MM.1S (cell line): Measurements from ENCODE around the gene COL3A1.

Experiments
- DNase-seq: peaks from one replicate; pipeline ENCODE4 v3.0.0-alpha.2; 2015
- H2AFZ ChIP-seq: fragments of 300-600 bp; sonication (generic); 2 replicates; pipeline ENCODE4 v1.6.0; 2016; ENCODE audit warnings: antibody characterized with exemption, low read length
- H3F3A ChIP-seq: fragments of 300-600 bp; sonication (generic); 2 replicates; pipeline ENCODE4 v1.6.1; 2016; ENCODE audit warnings: mild to moderate bottlenecking, antibody characterized with exemption, low read length, moderate library complexity, mixed read lengths; ENCODE audit not compliant: insufficient read depth
- H3K27ac ChIP-seq: fragments of 300-600 bp; sonication (generic); 2 replicates; pipeline ENCODE4 v1.5.1; 2016; ENCODE audit warnings: mild to moderate bottlenecking, low read length
- H3K27me3 ChIP-seq: fragments of 300-600 bp; sonication (generic); replicated peaks from 2 replicates; pipeline ENCODE4 v1.6.0; 2016; ENCODE audit warnings: low read length; ENCODE audit not compliant: insufficient read depth
- H3K36me3 ChIP-seq: fragments of 300-600 bp; sonication (generic); replicated peaks from 2 replicates; pipeline ENCODE4 v1.6.1; 2016; ENCODE audit warnings: mild to moderate bottlenecking, low read length, mixed read lengths; ENCODE audit not compliant: insufficient read depth
- H3K4me1 ChIP-seq: fragments of 300-600 bp; sonication (generic); 2 replicates; pipeline ENCODE4 v1.6.1; 2016; ENCODE audit warnings: low read length, mixed read lengths
- H3K4me2 ChIP-seq: fragments of 300-600 bp; sonication (generic); 2 replicates; pipeline ENCODE4 v1.6.0; 2016; ENCODE audit warnings: low read depth, low read length
- H3K4me3 ChIP-seq: fragments of 300-600 bp; sonication (generic); 2 replicates; pipeline ENCODE4 v1.5.1; 2016; ENCODE audit warnings: low read length, mixed read lengths
- H3K79me2 ChIP-seq: fragments of 300-600 bp; sonication (generic); 2 replicates; pipeline ENCODE4 v1.6.1; 2016; ENCODE audit warnings: mixed run types, low read length, mixed read lengths
- H3K9ac ChIP-seq: fragments of 300-600 bp; sonication (generic); 2 replicates; pipeline ENCODE4 v1.6.1; 2016; ENCODE audit warnings: low read length, mixed read lengths
- H3K9me2 ChIP-seq: fragments of 300-600 bp; sonication (generic); replicated peaks from 2 replicates; pipeline ENCODE4 v1.6.1; 2016; ENCODE audit warnings: mild to moderate bottlenecking, low read length, mixed read lengths; ENCODE audit not compliant: insufficient read depth
- H3K9me3 ChIP-seq: fragments of 300-600 bp; sonication (generic); replicated peaks from 2 replicates; pipeline ENCODE4 v1.6.1; 2016; ENCODE audit warnings: mild to moderate bottlenecking, low read length, mixed read lengths; ENCODE audit not compliant: insufficient read depth
- H4K20me1 ChIP-seq: fragments of 300-600 bp; sonication (generic); 2 replicates; pipeline ENCODE4 v1.6.1; 2016; ENCODE audit warnings: mild to moderate bottlenecking, low read length, moderate library complexity, mixed read lengths; ENCODE audit not compliant: insufficient read depth
- EZH2 ChIP-seq: fragments of 300-600 bp; sonication (generic); optimal IDR thresholded peaks from 2 replicates; pipeline ENCODE3; 2017; ENCODE audit warnings: low read depth, mild to moderate bottlenecking, antibody characterized with exemption, low read length, mixed read lengths
- EZH2phosphoT487 ChIP-seq: fragments of 300-600 bp; sonication (generic); IDR thresholded peaks from 2 replicates; pipeline ENCODE4 v1.6.1; 2018; ENCODE audit warnings: antibody characterized with exemption, low read length
- TF ChIP-seq, protein P1 (sequence below): fragments of 300-600 bp; sonication (generic); IDR thresholded peaks from 2 replicates; pipeline ENCODE4 v1.5.1; 2016; ENCODE audit warnings: antibody characterized with exemption, low read length, mixed read lengths

COL3A1 gene

DNA sequence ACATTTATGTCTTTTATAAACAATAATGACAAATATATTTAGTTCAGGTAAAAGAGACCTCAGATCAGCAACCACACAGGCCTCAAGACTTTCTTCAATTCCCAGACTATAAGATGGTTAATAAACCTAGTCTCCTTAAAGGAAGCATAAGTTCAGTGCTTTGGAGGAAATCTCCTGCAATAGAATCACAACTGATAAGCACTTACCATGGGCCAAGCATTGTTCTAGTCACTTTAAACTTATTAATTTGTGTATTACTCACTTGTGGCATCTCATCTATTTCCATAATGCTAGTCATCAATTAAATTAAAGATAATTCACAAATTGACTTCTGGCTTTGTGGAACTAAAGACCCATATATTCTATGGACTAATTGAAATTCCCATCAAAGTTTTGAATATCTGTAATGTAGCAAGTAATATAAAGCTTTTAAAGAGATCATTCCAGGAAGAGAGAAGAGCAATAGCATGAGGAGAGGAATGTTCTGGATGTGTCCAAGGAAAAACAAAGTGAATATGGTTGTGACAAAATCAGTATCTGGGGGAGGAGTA is 42.2 kb downstream of the COL3A1 start:
- Histone ChIP-seq H3K9me3 (no peaks in the 10 kb centered on the region), H3K27ac (no peak overlapping the region), H3K4me2 (no peak overlapping the region), H3F3A (no peaks in the 10 kb centered on the region), H3K9me2 (no peaks in the 10 kb centered on the region), H3K4me1 (no peaks in the 10 kb centered on the region), H3K27me3 (no peaks in the 10 kb centered on the region), H3K9ac (no peak overlapping the region), H3K36me3 (no peaks in the 10 kb centered on the region), H2AFZ (no peak overlapping the region), H3K79me2 (no peaks in the 10 kb centered on the region), H4K20me1 (no peaks in the 10 kb centered on the region), H3K4me3 (no peak overlapping the region)
- no peak for DNase-seq
- TF ChIP-seq EZH2phosphoT487 (no peak), EZH2 (no peak)
- TF ChIP-seq, protein P1, sequence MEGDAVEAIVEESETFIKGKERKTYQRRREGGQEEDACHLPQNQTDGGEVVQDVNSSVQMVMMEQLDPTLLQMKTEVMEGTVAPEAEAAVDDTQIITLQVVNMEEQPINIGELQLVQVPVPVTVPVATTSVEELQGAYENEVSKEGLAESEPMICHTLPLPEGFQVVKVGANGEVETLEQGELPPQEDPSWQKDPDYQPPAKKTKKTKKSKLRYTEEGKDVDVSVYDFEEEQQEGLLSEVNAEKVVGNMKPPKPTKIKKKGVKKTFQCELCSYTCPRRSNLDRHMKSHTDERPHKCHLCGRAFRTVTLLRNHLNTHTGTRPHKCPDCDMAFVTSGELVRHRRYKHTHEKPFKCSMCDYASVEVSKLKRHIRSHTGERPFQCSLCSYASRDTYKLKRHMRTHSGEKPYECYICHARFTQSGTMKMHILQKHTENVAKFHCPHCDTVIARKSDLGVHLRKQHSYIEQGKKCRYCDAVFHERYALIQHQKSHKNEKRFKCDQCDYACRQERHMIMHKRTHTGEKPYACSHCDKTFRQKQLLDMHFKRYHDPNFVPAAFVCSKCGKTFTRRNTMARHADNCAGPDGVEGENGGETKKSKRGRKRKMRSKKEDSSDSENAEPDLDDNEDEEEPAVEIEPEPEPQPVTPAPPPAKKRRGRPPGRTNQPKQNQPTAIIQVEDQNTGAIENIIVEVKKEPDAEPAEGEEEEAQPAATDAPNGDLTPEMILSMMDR, result no peak

DNA sequence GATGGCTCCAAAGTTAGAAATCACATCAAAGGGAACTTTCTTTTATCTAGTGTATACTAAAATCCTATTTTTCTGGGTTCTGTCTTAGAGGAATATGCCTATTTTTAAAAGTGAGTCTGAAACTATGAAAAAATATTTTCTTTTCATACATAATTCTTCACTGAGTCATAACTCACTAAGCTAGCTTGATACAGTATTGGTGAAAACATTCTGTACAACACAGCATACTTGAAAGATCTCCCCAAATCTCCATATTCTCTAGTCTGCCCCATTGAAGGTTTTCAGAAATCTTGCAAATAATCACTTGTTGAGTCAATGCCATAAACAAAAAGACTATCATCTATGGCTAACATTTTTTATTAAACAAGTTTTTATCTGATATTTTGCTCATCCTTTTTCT is 44.5 kb downstream of the COL3A1 start:
- Histone ChIP-seq H3K9me2 (no peaks in the 10 kb centered on the region), H3K79me2 (no peaks in the 10 kb centered on the region), H3K4me3 (no peak overlapping the region), H3K4me1 (no peaks in the 10 kb centered on the region), H4K20me1 (no peaks in the 10 kb centered on the region), H3K36me3 (no peaks in the 10 kb centered on the region), H3K9ac (no peak overlapping the region), H3K4me2 (no peak overlapping the region), H3K27ac (no peak overlapping the region), H3K27me3 (no peaks in the 10 kb centered on the region), H3K9me3 (no peaks in the 10 kb centered on the region), H3F3A (no peaks in the 10 kb centered on the region), H2AFZ (no peak overlapping the region)
- TF ChIP-seq EZH2 (no peak), EZH2phosphoT487 (no peak)
- TF ChIP-seq, protein P1, result no peak
- no peak for DNase-seq

DNA sequence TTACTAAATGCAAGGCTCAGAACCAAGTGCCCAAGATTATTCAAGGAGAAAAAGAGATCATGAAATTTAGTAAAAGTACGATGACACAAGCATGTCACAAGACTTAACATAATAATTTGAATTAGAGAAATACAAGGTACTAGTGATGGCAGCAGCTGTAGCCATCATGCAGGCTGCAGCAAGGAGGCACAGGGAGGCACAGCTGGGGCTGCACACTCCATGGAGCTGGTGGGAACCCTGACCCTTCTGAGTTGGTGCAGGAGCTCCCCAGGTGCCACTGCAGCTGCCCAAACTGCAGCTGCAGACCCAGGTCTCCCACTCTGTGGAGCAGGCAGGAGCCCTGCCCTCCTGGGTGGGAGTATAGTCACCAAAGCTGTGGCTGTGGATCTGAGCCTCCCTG is 46.0 kb downstream of the COL3A1 start:
- H3K9ac ChIP-seq, result no peak overlapping the region
- DNase-seq, result no peak
- H3K4me2 ChIP-seq, result no peak overlapping the region
- H4K20me1 ChIP-seq, result no peaks in the 10 kb centered on the region
- no peaks in the 10 kb centered on the region for H3K36me3 ChIP-seq
- H3K4me3 ChIP-seq, result no peak overlapping the region
- H2AFZ ChIP-seq, result no peak overlapping the region
- no peaks in the 10 kb centered on the region for H3K27me3 ChIP-seq
- H3K27ac ChIP-seq, result no peak overlapping the region
- H3K9me2 ChIP-seq, result no peaks in the 10 kb centered on the region
- H3F3A ChIP-seq, result no peaks in the 10 kb centered on the region
- no peaks in the 10 kb centered on the region for H3K9me3 ChIP-seq
- H3K4me1 ChIP-seq, result no peaks in the 10 kb centered on the region
- H3K79me2 ChIP-seq, result no peaks in the 10 kb centered on the region
- TF ChIP-seq EZH2, result no peak
- no peak for TF ChIP-seq EZH2phosphoT487
- TF ChIP-seq, protein P1, result no peak
